HUES48 (cell line): ENCODE measurements around the gene FBXO44.

Experiments
- H3K27ac ChIP-seq: one replicate; pipeline ENCODE4 v1.7.0; 2013; ENCODE audit warnings: low read depth, low read length, inconsistent platforms
- H3K27me3 ChIP-seq: 2 replicates; pipeline ENCODE4 v1.6.1; 2013; ENCODE audit warnings: mild to moderate bottlenecking, low read length; ENCODE audit not compliant: control insufficient read depth, insufficient read depth
- H3K36me3 ChIP-seq: 2 replicates; pipeline ENCODE4 v1.6.1; 2013; ENCODE audit warnings: low read length; ENCODE audit not compliant: control insufficient read depth, insufficient read depth
- H3K4me1 ChIP-seq: 2 replicates; pipeline ENCODE4 v1.6.1; 2013; ENCODE audit warnings: mild to moderate bottlenecking, low read length; ENCODE audit not compliant: control insufficient read depth, insufficient read depth
- H3K4me3 ChIP-seq: 2 replicates; pipeline ENCODE4 v1.5.1; 2013; ENCODE audit warnings: mild to moderate bottlenecking, low read depth, low read length
- H3K9ac ChIP-seq: 2 replicates; pipeline ENCODE4 v1.6.1; 2013; ENCODE audit warnings: mild to moderate bottlenecking, low read depth, low read length, moderate library complexity
- H3K9me3 ChIP-seq: 2 replicates; pipeline ENCODE4 v1.6.1; 2013; ENCODE audit warnings: low read length; ENCODE audit not compliant: control insufficient read depth, insufficient read depth

The FBXO44 gene

DNA sequence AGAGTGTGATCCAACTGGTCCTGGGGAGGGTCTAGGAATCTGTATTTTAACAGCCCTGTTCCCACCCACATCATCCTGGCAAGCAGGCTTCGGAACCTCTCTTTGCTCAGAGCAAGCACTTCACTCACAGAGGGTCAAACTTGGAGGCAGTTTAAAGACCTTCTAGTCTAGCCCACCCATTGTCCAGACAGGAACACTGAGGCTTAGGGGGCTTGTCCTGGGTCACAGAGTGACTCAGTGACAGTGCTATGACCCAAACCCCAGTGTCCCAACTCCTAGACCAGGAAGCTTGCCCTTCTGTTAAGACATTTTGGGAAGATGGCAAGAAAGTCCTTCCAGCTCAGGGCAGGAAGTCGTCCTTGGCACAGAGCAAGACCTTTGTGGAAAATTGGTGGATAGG is 36.9 kb upstream of the FBXO44 start:
- Histone ChIP-seq H3K36me3 (no peaks in the 10 kb centered on the region), H3K4me3 (no peak overlapping the region), H3K4me1 (no peaks in the 10 kb centered on the region), H3K27ac (no peak overlapping the region), H3K27me3 (no peaks in the 10 kb centered on the region), H3K9me3 (no peaks in the 10 kb centered on the region), H3K9ac (no peak overlapping the region)

DNA sequence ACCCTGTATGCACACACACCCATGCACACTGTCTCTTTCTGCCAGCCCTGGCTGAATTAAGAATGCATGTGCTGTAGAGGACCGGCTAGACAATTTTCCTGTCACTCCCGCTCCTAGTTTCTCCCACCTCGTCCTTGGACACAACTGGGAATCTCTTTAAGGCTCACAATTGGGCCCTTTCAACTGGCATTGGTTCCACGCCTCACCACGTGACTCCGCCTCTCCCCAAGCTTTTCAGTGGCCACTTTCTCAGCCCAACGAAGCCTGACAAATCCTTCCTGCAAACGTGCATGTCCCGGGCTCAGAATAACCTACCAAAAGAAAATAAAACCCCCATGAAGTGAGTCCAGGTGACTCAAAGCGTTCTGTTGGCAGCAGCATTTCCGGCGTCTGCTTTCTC is 34.3 kb upstream of the FBXO44 start:
- H3K9ac ChIP-seq = no peak overlapping the region
- no peaks in the 10 kb centered on the region for H3K4me1 ChIP-seq
- no peaks in the 10 kb centered on the region for H3K27me3 ChIP-seq
- no peak overlapping the region for H3K4me3 ChIP-seq
- H3K36me3 ChIP-seq = no peaks in the 10 kb centered on the region
- H3K9me3 ChIP-seq = no peaks in the 10 kb centered on the region
- no peak overlapping the region for H3K27ac ChIP-seq

DNA sequence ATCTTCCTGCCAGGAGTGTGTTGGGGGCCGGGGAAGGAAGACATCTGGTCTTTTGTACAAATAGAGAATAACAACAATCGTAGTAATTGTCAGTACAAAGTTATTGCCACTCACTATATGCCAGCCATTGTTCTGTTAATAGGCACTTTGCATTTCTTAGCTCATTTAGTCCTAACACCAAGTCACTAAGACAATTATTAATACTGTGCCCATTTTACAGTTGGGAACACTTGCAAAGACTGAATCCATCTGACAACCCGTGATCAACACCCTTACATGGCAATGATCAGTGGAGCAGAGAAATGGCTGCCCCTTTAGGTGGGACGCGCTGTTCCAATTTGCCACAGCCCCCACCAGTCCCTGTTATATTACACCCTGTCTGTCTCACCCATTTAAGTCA is 33.8 kb upstream of the FBXO44 start:
- H3K4me3 ChIP-seq = no peak overlapping the region
- no peaks in the 10 kb centered on the region for H3K36me3 ChIP-seq
- H3K27ac ChIP-seq = no peak overlapping the region
- H3K27me3 ChIP-seq = no peaks in the 10 kb centered on the region
- no peaks in the 10 kb centered on the region for H3K4me1 ChIP-seq
- H3K9me3 ChIP-seq = no peaks in the 10 kb centered on the region
- H3K9ac ChIP-seq = no peak overlapping the region

DNA sequence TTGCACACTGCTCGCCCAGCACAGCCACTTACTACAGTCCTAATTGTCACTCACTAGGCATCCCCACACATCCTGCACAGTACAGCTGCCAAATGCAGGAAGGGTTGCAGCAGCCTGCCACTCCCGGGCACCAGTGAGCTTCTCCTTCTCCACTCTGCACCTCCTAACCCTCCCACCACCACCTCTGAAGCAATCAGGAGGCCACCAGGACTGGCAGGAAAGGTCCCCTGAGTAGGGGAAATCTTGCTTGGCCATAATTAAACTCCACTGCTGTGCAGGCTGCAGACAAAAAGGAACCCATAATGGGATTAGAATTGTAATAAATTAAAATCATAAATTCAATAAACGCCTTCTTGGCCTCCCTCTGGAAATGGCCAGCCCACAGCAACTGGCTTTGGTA is 32.3 kb upstream of the FBXO44 start:
- Histone ChIP-seq H3K9me3 (no peaks in the 10 kb centered on the region), H3K4me1 (no peaks in the 10 kb centered on the region), H3K4me3 (no peak overlapping the region), H3K9ac (no peak overlapping the region), H3K27ac (no peak overlapping the region), H3K27me3 (no peaks in the 10 kb centered on the region), H3K36me3 (no peaks in the 10 kb centered on the region)

DNA sequence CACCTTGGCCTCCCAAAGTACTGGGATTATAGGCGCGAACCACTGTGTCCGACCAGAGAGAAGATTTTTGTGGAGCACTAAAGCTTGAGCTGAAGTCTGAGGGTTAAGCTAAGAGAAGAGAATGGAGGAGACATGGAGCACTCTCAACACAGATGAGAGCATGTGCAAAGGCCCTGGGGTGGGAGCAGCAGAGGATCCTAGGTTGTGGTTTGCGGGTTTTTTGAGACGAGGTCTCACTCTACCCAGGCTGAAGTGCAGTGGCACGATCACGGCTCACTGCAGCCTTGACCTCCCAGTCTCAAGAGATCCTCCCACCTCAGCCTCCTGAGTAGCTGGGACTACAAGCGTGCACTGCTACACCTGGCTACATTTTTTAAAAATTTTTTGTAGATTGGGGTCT is 31.0 kb upstream of the FBXO44 start:
- Histone ChIP-seq H3K27me3 (no peaks in the 10 kb centered on the region), H3K4me3 (no peak overlapping the region), H3K27ac (no peak overlapping the region), H3K36me3 (no peaks in the 10 kb centered on the region), H3K9me3 (no peaks in the 10 kb centered on the region), H3K9ac (no peak overlapping the region), H3K4me1 (no peaks in the 10 kb centered on the region)

DNA sequence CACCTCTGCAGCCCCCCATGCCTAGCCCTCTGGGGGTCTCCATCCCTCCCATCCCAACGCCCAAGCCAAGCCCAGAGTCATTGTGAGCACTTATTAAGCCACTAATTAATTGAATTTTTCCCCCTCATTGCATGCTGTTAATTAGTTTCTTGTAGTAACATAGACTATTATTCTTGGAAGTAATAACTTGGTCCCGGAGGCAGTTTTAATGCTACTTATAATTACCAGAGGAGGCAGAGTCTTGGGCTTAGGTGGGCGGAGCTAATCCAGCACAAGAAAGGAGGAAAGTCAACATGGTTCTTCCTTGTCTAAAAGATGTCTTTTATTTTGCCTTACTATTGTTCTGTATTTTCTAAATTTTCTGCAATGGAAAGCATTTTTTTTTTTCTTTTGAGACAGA is 28.1 kb upstream of the FBXO44 start:
- no peaks in the 10 kb centered on the region for H3K4me1 ChIP-seq
- H3K27ac ChIP-seq = no peak overlapping the region
- H3K9ac ChIP-seq = no peak overlapping the region
- no peak overlapping the region for H3K4me3 ChIP-seq
- H3K27me3 ChIP-seq = no peaks in the 10 kb centered on the region
- H3K36me3 ChIP-seq = no peaks in the 10 kb centered on the region
- H3K9me3 ChIP-seq = no peaks in the 10 kb centered on the region

DNA sequence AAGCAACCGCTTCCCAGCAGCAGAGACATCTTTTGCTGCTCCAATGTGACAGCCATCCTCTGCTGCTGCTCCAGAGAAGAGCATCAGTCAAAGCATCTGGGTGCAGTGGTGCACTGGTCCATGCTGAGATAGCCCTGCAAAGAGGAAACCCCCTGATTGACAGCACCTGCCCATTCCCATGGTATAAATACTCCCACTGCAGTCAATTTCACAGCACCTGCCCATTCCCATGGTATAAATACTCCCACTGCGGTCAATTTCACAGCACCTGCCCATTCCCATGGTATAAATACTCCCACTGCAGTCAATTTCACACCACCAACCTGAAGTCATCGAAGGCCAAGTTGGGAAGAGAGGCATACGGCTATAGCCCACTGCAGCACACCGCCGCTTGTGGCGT is 25.9 kb upstream of the FBXO44 start:
- H3K36me3 ChIP-seq = no peaks in the 10 kb centered on the region
- H3K9me3 ChIP-seq = no peaks in the 10 kb centered on the region
- no peaks in the 10 kb centered on the region for H3K4me1 ChIP-seq
- H3K4me3 ChIP-seq = no peak overlapping the region
- H3K27me3 ChIP-seq = no peaks in the 10 kb centered on the region
- no peak overlapping the region for H3K27ac ChIP-seq
- H3K9ac ChIP-seq = no peak overlapping the region

DNA sequence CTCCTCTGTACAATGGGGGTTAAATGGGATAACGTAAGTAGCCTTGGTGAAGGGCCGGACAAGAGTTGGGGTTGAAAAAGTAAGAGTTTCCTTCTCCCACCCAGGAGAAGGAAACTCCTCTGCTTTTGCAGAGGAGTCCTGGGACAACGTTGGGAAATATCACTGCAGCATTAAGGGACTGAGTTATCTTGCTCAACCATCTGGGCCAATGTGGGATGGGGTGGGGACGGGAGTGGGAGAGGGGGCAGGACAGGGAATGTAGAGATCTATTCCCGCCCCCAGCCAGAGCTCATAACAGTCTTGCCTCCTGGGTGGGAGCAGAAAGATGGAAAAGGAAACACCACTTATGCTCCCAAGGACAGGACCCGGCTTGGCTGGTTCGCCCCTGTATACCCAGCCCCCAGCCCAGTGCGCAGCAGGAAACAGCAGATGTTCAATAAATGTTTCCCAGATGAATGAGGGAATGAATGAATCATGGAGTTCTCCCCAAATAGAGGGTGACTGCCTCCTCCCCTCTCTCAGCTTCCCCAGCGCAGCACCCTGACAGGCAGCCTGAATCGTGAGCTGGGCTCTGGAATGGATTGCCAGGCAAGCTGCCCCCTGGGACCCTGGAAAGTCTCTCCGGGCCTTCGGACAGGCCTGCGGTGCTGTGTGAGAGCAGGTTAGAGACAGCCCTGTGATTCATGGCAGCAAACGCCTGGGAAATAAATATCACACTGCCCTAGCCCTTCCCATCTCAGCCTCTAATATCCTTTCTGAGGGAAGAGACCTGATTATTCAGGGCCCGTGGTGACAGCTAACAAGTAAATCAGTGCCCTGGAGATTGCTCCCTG is 25.3 kb upstream of the FBXO44 start:
- Histone ChIP-seq H3K27ac (no peak overlapping the region), H3K4me1 (no peaks in the 10 kb centered on the region), H3K4me3 (no peak overlapping the region), H3K27me3 (no peaks in the 10 kb centered on the region), H3K9me3 (no peaks in the 10 kb centered on the region), H3K9ac (no peak overlapping the region), H3K36me3 (no peaks in the 10 kb centered on the region)

DNA sequence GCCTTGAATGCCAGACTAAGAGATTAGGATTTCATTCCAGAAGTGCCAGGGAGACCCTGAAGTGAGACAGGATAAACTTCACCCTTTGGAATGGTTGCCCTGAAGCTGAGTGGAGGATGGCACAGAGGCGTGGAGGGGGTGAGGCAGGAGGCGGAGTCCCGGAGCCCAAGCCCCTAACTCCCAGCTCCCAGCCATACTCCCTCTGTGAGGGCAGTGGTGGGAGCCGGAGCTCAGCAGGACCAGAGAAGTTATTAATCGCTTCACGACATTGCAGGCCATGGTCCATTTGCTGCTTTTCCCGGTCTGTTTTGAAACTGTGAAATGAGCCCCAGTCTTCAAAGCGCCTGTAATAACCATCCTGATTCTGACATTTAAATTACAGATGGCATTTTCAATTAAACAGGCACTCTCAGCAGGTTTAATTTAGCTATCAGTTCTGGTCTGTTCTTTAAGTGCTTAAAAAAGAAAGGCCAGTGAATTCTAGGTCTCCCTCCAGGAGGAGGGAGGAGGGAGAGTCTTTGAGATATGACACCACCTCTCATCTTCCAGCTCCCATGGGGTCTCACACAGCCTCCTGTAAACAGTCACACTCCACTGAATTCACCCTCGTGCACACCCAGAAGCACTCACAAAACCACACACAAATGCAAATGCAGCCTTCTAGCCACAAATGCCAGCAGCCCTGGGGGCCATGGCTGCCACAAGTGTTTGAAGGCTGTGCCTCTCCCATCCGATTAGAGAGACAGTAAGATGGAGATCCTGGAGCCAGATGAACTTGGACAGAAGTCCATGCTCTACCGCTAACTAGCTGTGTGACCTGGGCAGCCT is 20.1 kb upstream of the FBXO44 start:
- Histone ChIP-seq H3K9me3 (no peaks in the 10 kb centered on the region), H3K4me1 (no peaks in the 10 kb centered on the region), H3K36me3 (no peaks in the 10 kb centered on the region), H3K4me3 (no peak overlapping the region), H3K27me3 (no peaks in the 10 kb centered on the region), H3K9ac (no peak overlapping the region), H3K27ac (no peak overlapping the region)

DNA sequence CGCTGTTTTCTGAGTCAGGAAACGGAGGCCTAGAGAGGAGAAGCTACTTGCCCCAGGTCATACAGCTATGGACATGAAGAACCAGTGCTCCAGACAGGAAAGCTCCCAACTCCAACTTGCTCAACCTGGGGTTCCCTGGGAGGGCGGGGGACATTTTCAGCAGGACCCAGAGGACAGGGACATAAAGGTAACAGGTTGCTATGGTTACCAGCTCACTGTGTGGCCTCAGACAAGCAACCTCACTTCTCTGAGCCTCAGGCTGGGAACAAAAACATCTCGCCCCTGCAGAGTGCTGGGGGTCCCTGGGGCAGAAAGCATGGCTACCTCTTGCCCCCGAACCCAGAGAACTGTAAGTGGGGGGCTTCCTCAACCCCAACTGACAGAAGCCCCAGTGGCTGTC is 16.6 kb upstream of the FBXO44 start:
- Histone ChIP-seq H3K27me3 (no peaks in the 10 kb centered on the region), H3K9ac (no peak overlapping the region), H3K27ac (no peak overlapping the region), H3K4me1 (no peaks in the 10 kb centered on the region), H3K9me3 (no peaks in the 10 kb centered on the region), H3K36me3 (no peaks in the 10 kb centered on the region), H3K4me3 (no peak overlapping the region)

DNA sequence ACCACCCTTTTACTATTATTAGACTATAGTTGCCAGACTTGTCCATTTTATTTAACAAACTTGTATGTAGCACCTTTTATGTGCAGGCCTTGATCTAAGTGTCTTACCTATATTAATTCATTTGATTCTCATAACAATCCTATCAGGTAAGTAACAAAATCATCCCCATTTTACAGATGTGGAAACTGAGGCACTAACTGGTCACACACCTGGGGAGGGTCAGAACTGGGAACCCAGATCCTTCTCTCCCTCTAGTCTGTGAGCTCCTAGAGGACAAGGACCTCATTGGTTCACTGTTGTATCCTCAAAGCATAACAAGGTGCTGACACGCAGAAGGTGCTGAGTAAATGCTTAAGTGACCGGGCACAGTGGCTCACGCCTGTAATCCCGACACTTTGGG is 15.3 kb upstream of the FBXO44 start:
- no peaks in the 10 kb centered on the region for H3K4me1 ChIP-seq
- H3K27me3 ChIP-seq = no peaks in the 10 kb centered on the region
- no peaks in the 10 kb centered on the region for H3K36me3 ChIP-seq
- no peak overlapping the region for H3K4me3 ChIP-seq
- H3K27ac ChIP-seq = no peak overlapping the region
- no peaks in the 10 kb centered on the region for H3K9me3 ChIP-seq
- no peak overlapping the region for H3K9ac ChIP-seq
